Measurements from ENCODE around the gene TMEM256.

TMEM256 gene

GRCh38 chr17:7403977-7404736 is at the start of gene TMEM256:
TSS of gene TMEM256 (minus strand) at chr17:7404097. CDS start at chr17:7404084, 13 bp downstream.
- TF ChIP-seq CTCF (IDR thresholded peaks at IDR 0.05; ENCODE audit: low read depth, low read length, missing control alignments): peak; percentile 29
- in situ Hi-C loops (cut with HindIII; ENCODE audit: low pct_ligation_motif_present, low sequenced_read_pairs): no loop called here
- Histone ChIP-seq H3K36me3 (replicated peaks) (peaks cover 5% of the 10 kb centered on the region), H3K27ac (peak within 1 kb of the TSS; percentile 51), H3K27me3 (replicated peaks) (no peaks in the 10 kb centered on the region), H3K4me3 (ENCODE audit: low read depth, low read length) (peak within 1 kb of the TSS; percentile 83)
- DNase-seq: peak; percentile 99

- no peak for TF ChIP-seq CTCF (IDR thresholded peaks at IDR 0.05; ENCODE audit: low read depth, low read length, missing control alignments)
- no peak overlapping the region for H3K4me3 ChIP-seq (ENCODE audit: low read depth, low read length)
- peaks cover 18% of the 10 kb centered on the region for H3K27me3 ChIP-seq (replicated peaks)
- H3K27ac ChIP-seq: no peak overlapping the region
- no peaks in the 10 kb centered on the region for H3K36me3 ChIP-seq (replicated peaks)
- no peak for DNase-seq
- in situ Hi-C loops (cut with HindIII; ENCODE audit: low pct_ligation_motif_present, low sequenced_read_pairs): no loop called here
These were observed 44.6 kb upstream of the TMEM256 start for GRCh38 chr17:7448461-7448860.

GRCh38 chr17:7445619-7445968 is 41.7 kb upstream of the TMEM256 start:
- TF ChIP-seq CTCF (IDR thresholded peaks at IDR 0.05; ENCODE audit: low read depth, low read length, missing control alignments): no peak
- no peak for DNase-seq
- in situ Hi-C loops (cut with HindIII; ENCODE audit: low pct_ligation_motif_present, low sequenced_read_pairs): no loop called here
- no peaks in the 10 kb centered on the region for H3K36me3 ChIP-seq (replicated peaks)
- peaks cover 19% of the 10 kb centered on the region for H3K27me3 ChIP-seq (replicated peaks)
- no peak overlapping the region for H3K27ac ChIP-seq
- peak overlapping the region; percentile 30 for H3K4me3 ChIP-seq (ENCODE audit: low read depth, low read length)

GRCh38 chr17:7444682-7445618 is 41.1 kb upstream of the TMEM256 start, which contains the start of gene CHRNB1:
TSS of gene CHRNB1 (plus strand) at chr17:7445061. CDS start at chr17:7445128, 67 bp downstream.
- in situ Hi-C loops (cut with HindIII; ENCODE audit: low pct_ligation_motif_present, low sequenced_read_pairs): no loop called here
- DNase-seq: no peak
- Histone ChIP-seq H3K27me3 (replicated peaks) (peaks cover 24% of the 10 kb centered on the region), H3K4me3 (ENCODE audit: low read depth, low read length) (peak within 1 kb of the TSS; percentile 30), H3K36me3 (replicated peaks) (no peaks in the 10 kb centered on the region), H3K27ac (no peak within 1 kb of the TSS)
- TF ChIP-seq CTCF (IDR thresholded peaks at IDR 0.05; ENCODE audit: low read depth, low read length, missing control alignments): peak; percentile 12

- in situ Hi-C loops (cut with HindIII; ENCODE audit: low pct_ligation_motif_present, low sequenced_read_pairs): no loop called here
- TF ChIP-seq CTCF (IDR thresholded peaks at IDR 0.05; ENCODE audit: low read depth, low read length, missing control alignments): no peak
- Histone ChIP-seq H3K27me3 (replicated peaks) (peaks cover 32% of the 10 kb centered on the region), H3K36me3 (replicated peaks) (no peaks in the 10 kb centered on the region), H3K4me3 (ENCODE audit: low read depth, low read length) (no peak overlapping the region), H3K27ac (no peak overlapping the region)
- no peak for DNase-seq
These were observed 39.9 kb upstream of the TMEM256 start for GRCh38 chr17:7443499-7444485.

Measured in brain microvascular endothelial cell (primary cell).